Amygdala (tissue), 56 donors: ENCODE results near the gene PTPN6.
A peak's percentile ranks its signal among the peaks of the same experiment; 100 is the strongest.

Experiments
- DNase-seq, 56 donors: peaks; one replicate each; lab custom pipeline; 2025; lab: John Stamatoyannopoulos, UW

The PTPN6 gene

GRCh38 chr12:6953442-6954315 is 2.5 kb downstream of the PTPN6 start:
- peak in 9 of 56 donors; percentile 14 to 58 (median 42) for DNase-seq

GRCh38 chr12:6954316-6955107 is 3.4 kb downstream of the PTPN6 start:
- no peak for DNase-seq

GRCh38 chr12:6955108-6956020 is 4.2 kb downstream of the PTPN6 start:
- no peak for DNase-seq

- DNase-seq, result no peak
Observed at GRCh38 chr12:6956021-6956727, 5.0 kb downstream of the PTPN6 start.

- DNase-seq, result no peak
Observed at GRCh38 chr12:6957151-6957701, 6.1 kb downstream of the PTPN6 start.

- no peak for DNase-seq
Observed at GRCh38 chr12:6957741-6958608, 6.8 kb downstream of the PTPN6 start.

- DNase-seq, result no peak
Observed at GRCh38 chr12:6958609-6959057, 7.5 kb downstream of the PTPN6 start.

- DNase-seq, result peak in 3 of 56 donors; percentile 15 to 49 (median 35)
Observed at GRCh38 chr12:6959058-6959804, 8.1 kb downstream of the PTPN6 start.

- DNase-seq, result no peak
Observed at GRCh38 chr12:6959805-6960592, 8.8 kb downstream of the PTPN6 start.

GRCh38 chr12:6960593-6961277 is 9.6 kb downstream of the PTPN6 start:
- no peak for DNase-seq

- no peak for DNase-seq
Observed at GRCh38 chr12:6961278-6961694, 10.1 kb downstream of the PTPN6 start.

GRCh38 chr12:6961695-6962284 is 10.6 kb downstream of the PTPN6 start:
- peak in 6 of 56 donors; percentile 25 to 39 (median 30) for DNase-seq

GRCh38 chr12:6962285-6963015 is 11.3 kb downstream of the PTPN6 start:
- DNase-seq, result no peak

GRCh38 chr12:6963016-6963731 is 12.0 kb downstream of the PTPN6 start:
- DNase-seq, result no peak
